T-cell (primary cell): ENCODE results near the gene RBCK1. TPM values are rescaled to one million over a fixed set of nuclear protein-coding genes. Genes with fewer than 3 reads are reported as not detected.
A peak's percentile ranks its signal among the peaks of the same experiment; 100 is the strongest.
"Not testable (repeated sequence)": the region's sequence is repeated elsewhere in the genome, so short reads cannot be mapped to it uniquely, and the experiment has no call there.

Experiments used
- ATAC-seq, 4 experiments: fragments of 200-7000 bp in 3 of 4; fragments of 150-1000 bp in 1 of 4; cut with Tn5 transposase; replicated peaks in 1 of 4; 1 replicate in 3 of 4; 2 replicates in 1 of 4; pipeline ENCODE4 v1.10.0; 2021; ENCODE audit warnings: moderate library complexity in 3 of 4, mild to moderate bottlenecking in 2 of 4, moderate number of reproducible peaks in 1 of 4
- CTCF ChIA-PET, 2 donors: fragments of 300-600 bp; sonication (Branson Sonifier 250); formaldehyde crosslinking; loops; one replicate each; lab custom pipeline; 2022; ENCODE audit warnings: antibody characterized with exemption in 2 of 2; lab: Charles Lee
- POLR2A ChIA-PET, 2 donors: fragments of 300-600 bp; sonication (Branson Sonifier 250); formaldehyde crosslinking; loops; one replicate each; lab custom pipeline; 2022; ENCODE audit warnings: antibody characterized with exemption in 2 of 2; lab: Charles Lee
- DNase-seq, 35 experiments: peaks; one replicate each; pipeline versions ENCODE4 v3.0.0 to v3.0.0-alpha.2; 2013 to 2023
- H3K27ac ChIP-seq: one replicate; pipeline ENCODE4 v1.5.1; 2013; ENCODE audit warnings: low read length
- H3K27me3 ChIP-seq, 2 experiments: replicated peaks in 1 of 2; 1 replicate in 1 of 2; 2 replicates in 1 of 2; pipeline versions ENCODE4 v1.6.1 to v1.7.0; 2013; ENCODE audit warnings: low read length in 1 of 2, mixed read lengths in 1 of 2; ENCODE audit not compliant: control insufficient read depth in 2 of 2, insufficient read depth in 2 of 2; ENCODE audit errors: extremely low read depth in 1 of 2
- H3K36me3 ChIP-seq, 2 donors: 1 replicate in 1 of 2; 2 replicates in 1 of 2; pipeline versions ENCODE4 v1.6.1 to v1.7.0; 2013; ENCODE audit warnings: low read length in 1 of 2; ENCODE audit not compliant: control insufficient read depth in 2 of 2, insufficient read depth in 1 of 2; ENCODE audit errors: extremely low read depth in 1 of 2
- H3K4me1 ChIP-seq, 2 experiments: 1 replicate in 1 of 2; 2 replicates in 1 of 2; pipeline versions ENCODE4 v1.6.1 to v1.7.0; 2013; ENCODE audit warnings: low read length in 2 of 2, mixed read lengths in 1 of 2; ENCODE audit not compliant: insufficient read depth in 2 of 2, control insufficient read depth in 1 of 2; ENCODE audit errors: extremely low read depth in 1 of 2
- H3K4me3 ChIP-seq, 2 donors: 1 replicate in 1 of 2; 2 replicates in 1 of 2; pipeline versions ENCODE4 v1.5.1 to v1.7.0; 2013; ENCODE audit warnings: mild to moderate bottlenecking in 2 of 2, low read length in 1 of 2, moderate library complexity in 1 of 2; ENCODE audit not compliant: control insufficient read depth in 1 of 2; ENCODE audit errors: extremely low read depth in 1 of 2
- H3K9me3 ChIP-seq: 2 replicates; pipeline ENCODE4 v1.7.0; 2013
- H3K27ac Mint-ChIP-seq, 2 donors: one replicate each; pipeline ENCODE4 v1.8.0; 2020 to 2021; ENCODE audit warnings: mild to moderate bottlenecking in 2 of 2, mixed read lengths in 2 of 2
- H3K27me3 Mint-ChIP-seq, 2 donors: one replicate each; pipeline ENCODE4 v1.8.0; 2021 to 2022; ENCODE audit warnings: mixed read lengths in 2 of 2
- H3K36me3 Mint-ChIP-seq: one replicate; pipeline ENCODE4 v1.8.0; 2021; ENCODE audit warnings: mixed read lengths
- H3K4me1 Mint-ChIP-seq, 3 donors: one replicate each; pipeline ENCODE4 v1.8.0; 2020 to 2022; ENCODE audit warnings: mixed read lengths in 3 of 3, mild to moderate bottlenecking in 1 of 3
- H3K4me3 Mint-ChIP-seq, 3 donors: one replicate each; pipeline ENCODE4 v1.8.0; 2020 to 2022; ENCODE audit warnings: mild to moderate bottlenecking in 3 of 3, mixed read lengths in 3 of 3, moderate library complexity in 3 of 3
- H3K9me3 Mint-ChIP-seq, 3 donors: one replicate each; pipeline ENCODE4 v1.8.0; 2020 to 2022; ENCODE audit warnings: mixed read lengths in 3 of 3
- WGBS: methylation state at CpG from one replicate; pipeline ENCODE4 v1.1.5; 2013; ENCODE audit warnings: missing lambda C conversion rate; ENCODE audit not compliant: insufficient coverage; 5-methylcytosine and 5-hydroxymethylcytosine counted together
- total RNA-seq, 35 experiments: library from RNA in 6 of 35; stranded (reverse) in 6 of 35; fragments of 120-200 nt in 1 of 35; gene quantifications; one replicate each; pipeline versions ENCODE4 v1.2.1 to v1.2.4 and lab custom pipeline; 2013 to 2026

Gene RBCK1
- total RNA-seq, 5 donors from 2014 or later (not counting 1 experiment from before 2014, with no cell fraction given): 87.0 to 110 (median 105) TPM

GRCh38 chr20:444117-444516, 36.0 kb downstream of the RBCK1 start:
- H3K27ac Mint-ChIP-seq: no peak overlapping the region
- Histone ChIP-seq H3K4me1 (peaks cover 6 to 12% of the 10 kb centered on the region in 2 experiments), H3K27me3 (no peaks in the 10 kb centered on the region), H3K27ac (no peak overlapping the region), H3K36me3 (peaks cover 17 to 63% of the 10 kb centered on the region in 2 donors), H3K4me3 (no peak overlapping the region), H3K9me3 (no peaks in the 10 kb centered on the region)
- no peak overlapping the region for H3K4me3 Mint-ChIP-seq
- no CpG with 5 or more reads among the region's 3 CpGs for WGBS
- ChIA-PET CTCF (no interaction called here), POLR2A (no interaction called here)
- H3K36me3 Mint-ChIP-seq: peaks cover 47% of the 10 kb centered on the region
- ATAC-seq (no peak), DNase-seq (no peak)
- H3K27me3 Mint-ChIP-seq: no peaks in the 10 kb centered on the region
- H3K9me3 Mint-ChIP-seq: no peaks in the 10 kb centered on the region
- peaks cover 11 to 19% (median 11%) of the 10 kb centered on the region in 3 donors for H3K4me1 Mint-ChIP-seq

- no peaks in the 10 kb centered on the region for H3K27me3 ChIP-seq
- no peaks in the 10 kb centered on the region for H3K9me3 ChIP-seq
- H3K27me3 Mint-ChIP-seq: no peaks in the 10 kb centered on the region
- WGBS: 93% methylated on average over 9 of the region's 12 CpGs
- no peak overlapping the region for H3K4me3 ChIP-seq
- H3K4me1 ChIP-seq: peaks cover 0 to 4% of the 10 kb centered on the region in 2 experiments
- H3K27ac Mint-ChIP-seq: no peak overlapping the region
- H3K27ac ChIP-seq: no peak overlapping the region
- ATAC-seq (no peak), DNase-seq (no peak)
- CTCF ChIA-PET: no interaction called here
- POLR2A ChIA-PET: no interaction called here
- peaks cover 17 to 61% of the 10 kb centered on the region in 2 donors for H3K36me3 ChIP-seq
- peaks cover 8 to 16% (median 9%) of the 10 kb centered on the region in 3 donors for H3K4me1 Mint-ChIP-seq
- peaks cover 46% of the 10 kb centered on the region for H3K36me3 Mint-ChIP-seq
- H3K9me3 Mint-ChIP-seq: no peaks in the 10 kb centered on the region
- no peak overlapping the region for H3K4me3 Mint-ChIP-seq
Measured at GRCh38 chr20:444862-445426, 36.8 kb downstream of the RBCK1 start.

- POLR2A ChIA-PET: no interaction called here
- H3K4me3 ChIP-seq: no peak overlapping the region
- no CpG with 5 or more reads among the region's 5 CpGs for WGBS
- no peaks in the 10 kb centered on the region for H3K27me3 ChIP-seq
- H3K36me3 Mint-ChIP-seq: peaks cover 42% of the 10 kb centered on the region
- ATAC-seq: no peak
- no peaks in the 10 kb centered on the region for H3K9me3 ChIP-seq
- H3K36me3 ChIP-seq: peaks cover 17 to 54% of the 10 kb centered on the region in 2 donors
- no peak for DNase-seq
- H3K27ac Mint-ChIP-seq: no peak overlapping the region
- no peaks in the 10 kb centered on the region for H3K9me3 Mint-ChIP-seq
- peaks cover 9 to 13% (median 10%) of the 10 kb centered on the region in 3 donors for H3K4me1 Mint-ChIP-seq
- peaks cover 0 to 5% of the 10 kb centered on the region in 2 experiments for H3K4me1 ChIP-seq
- no peaks in the 10 kb centered on the region for H3K27me3 Mint-ChIP-seq
- CTCF ChIA-PET: no interaction called here
- no peak overlapping the region for H3K27ac ChIP-seq
- H3K4me3 Mint-ChIP-seq: no peak overlapping the region
Measured at GRCh38 chr20:445514-446336, 37.6 kb downstream of the RBCK1 start.

GRCh38 chr20:452021-452420, 43.9 kb downstream of the RBCK1 start:
- H3K27me3 Mint-ChIP-seq, H3K36me3 ChIP-seq, POLR2A ChIA-PET, H3K27me3 ChIP-seq, CTCF ChIA-PET, ATAC-seq, H3K9me3 Mint-ChIP-seq, H3K4me3 ChIP-seq, H3K9me3 ChIP-seq, H3K27ac ChIP-seq, H3K4me3 Mint-ChIP-seq, H3K27ac Mint-ChIP-seq, DNase-seq: not testable (repeated sequence)
- H3K4me1 ChIP-seq: peaks cover 0 to 12% of the 10 kb centered on the region in 2 experiments
- WGBS: 87% methylated on average over 3 of the region's 11 CpGs
- Mint-ChIP-seq H3K4me1 (peaks cover 13 to 27% (median 25%) of the 10 kb centered on the region in 3 donors), H3K36me3 (peaks cover 14% of the 10 kb centered on the region)

GRCh38 chr20:454951-455350, 46.9 kb downstream of the RBCK1 start:
- Mint-ChIP-seq H3K27me3 (no peaks in the 10 kb centered on the region), H3K36me3 (peaks cover 5% of the 10 kb centered on the region), H3K9me3 (no peaks in the 10 kb centered on the region), H3K27ac (no peak overlapping the region), H3K4me1 (peaks cover 34 to 43% (median 42%) of the 10 kb centered on the region in 3 donors), H3K4me3 (no peak overlapping the region)
- WGBS: 95% methylated on average over 2 of the region's 3 CpGs
- ChIA-PET CTCF (no interaction called here), POLR2A (no interaction called here)
- Histone ChIP-seq H3K4me3 (no peak overlapping the region), H3K27ac (no peak overlapping the region), H3K36me3 (peaks cover 0 to 2% of the 10 kb centered on the region in 2 donors), H3K9me3 (no peaks in the 10 kb centered on the region), H3K27me3 (no peaks in the 10 kb centered on the region), H3K4me1 (peaks cover 14 to 18% of the 10 kb centered on the region in 2 experiments)
- DNase-seq (no peak), ATAC-seq (no peak)

- H3K9me3 ChIP-seq: no peaks in the 10 kb centered on the region
- ChIA-PET CTCF (interaction anchor here in 1 of 2 donors (0.6 kb wide), 1 partner anchor 103 kb away, joined by 3 read pairs; no protein-coding TSS in a partner anchor), POLR2A (no interaction called here)
- peaks cover 27 to 31% of the 10 kb centered on the region in 2 experiments for H3K4me1 ChIP-seq
- no peak overlapping the region for H3K4me3 ChIP-seq
- Mint-ChIP-seq H3K4me1 (peaks cover 49 to 53% (median 52%) of the 10 kb centered on the region in 3 donors), H3K27me3 (no peaks in the 10 kb centered on the region), H3K9me3 (no peaks in the 10 kb centered on the region), H3K4me3 (peak overlapping the region in 1 of 3 donors; percentile 9), H3K36me3 (peaks cover 3% of the 10 kb centered on the region), H3K27ac (no peak overlapping the region)
- ATAC-seq (no peak), DNase-seq (no peak)
- H3K36me3 ChIP-seq: no peaks in the 10 kb centered on the region
- H3K27me3 ChIP-seq: no peaks in the 10 kb centered on the region
- no peak overlapping the region for H3K27ac ChIP-seq
- 70% methylated on average over 4 of the region's 6 CpGs for WGBS
Measured at GRCh38 chr20:458776-459175, 50.7 kb downstream of the RBCK1 start.
